ENCODE data around the gene MFGE8.

- TF ChIP-seq POLR2A (IDR thresholded peaks at IDR 0.05) (no peak), POLR2AphosphoS5 (IDR thresholded peaks at IDR 0.05) (no peak), EP300 (IDR thresholded peaks at IDR 0.05) (no peak), CTCF (IDR thresholded peaks at IDR 0.05) (no peak)
Observed at GRCh38 chr15:88920186-88920891, 7.2 kb upstream of the MFGE8 start.
